Measurements from ENCODE around the gene NRXN2.

NRXN2 gene

DNA sequence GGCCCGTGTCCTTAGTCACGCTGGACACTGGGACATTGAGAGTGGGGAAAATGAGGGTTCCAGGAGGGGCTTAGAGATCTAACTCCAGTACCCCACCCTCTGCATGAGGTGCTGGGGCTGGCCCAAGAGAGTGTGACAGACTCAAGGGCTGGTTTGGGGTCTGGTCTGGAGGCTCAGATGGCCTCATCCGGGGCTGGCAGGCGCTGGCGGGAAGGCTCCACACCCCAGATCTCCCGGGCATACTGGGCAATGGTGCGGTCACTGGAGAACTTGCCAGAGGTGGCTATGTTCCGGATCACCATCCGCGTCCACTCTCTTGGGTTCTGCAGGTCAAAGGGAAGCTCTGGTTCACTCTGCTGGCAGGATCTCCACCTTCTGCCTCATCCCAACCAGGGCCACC, 23.5 kb upstream of the NRXN2 start:
- Histone ChIP-seq H2BK5ac (ENCODE audit: low read length) (no peak overlapping the region), H3K4me2 (ENCODE audit: low read length) (no peak overlapping the region), H3K27ac (ENCODE audit: low read depth, low read length) (no peak overlapping the region), H3K79me2 (ENCODE audit: control insufficient read depth, insufficient read depth, low read length) (no peaks in the 10 kb centered on the region), H4K8ac (ENCODE audit: low read depth, low read length) (no peak overlapping the region), H2BK120ac (ENCODE audit: low read depth, low read length) (no peak overlapping the region), H3K4me1 (ENCODE audit: control insufficient read depth, low read depth, low read length) (no peaks in the 10 kb centered on the region), H2BK15ac (replicated peaks; ENCODE audit: low read depth) (no peak overlapping the region), H3K56ac (ENCODE audit: low read length) (no peak overlapping the region), H3K4ac (ENCODE audit: low read depth, low read length) (no peak overlapping the region), H3K79me1 (ENCODE audit: low read length) (no peaks in the 10 kb centered on the region), H3K9ac (ENCODE audit: low read length) (no peak overlapping the region), H3K18ac (ENCODE audit: low read length) (no peak overlapping the region), H3K4me3 (ENCODE audit: low read length) (no peak overlapping the region), H3K36me3 (ENCODE audit: control insufficient read depth, insufficient read depth, low read length) (no peaks in the 10 kb centered on the region), H3K27me3 (ENCODE audit: insufficient read depth, low read length, poor library complexity) (peaks cover 21% of the 10 kb centered on the region), H3K23ac (ENCODE audit: low read length) (no peak overlapping the region), H4K5ac (ENCODE audit: low read length) (no peak overlapping the region), H2AK5ac (ENCODE audit: low read length) (no peak overlapping the region)
- no peak for DNase-seq
- no CpG with 5 or more reads among the region's 10 CpGs for WGBS (ENCODE audit: extremely low coverage, insufficient coverage, low lambda C conversion rate)

DNA sequence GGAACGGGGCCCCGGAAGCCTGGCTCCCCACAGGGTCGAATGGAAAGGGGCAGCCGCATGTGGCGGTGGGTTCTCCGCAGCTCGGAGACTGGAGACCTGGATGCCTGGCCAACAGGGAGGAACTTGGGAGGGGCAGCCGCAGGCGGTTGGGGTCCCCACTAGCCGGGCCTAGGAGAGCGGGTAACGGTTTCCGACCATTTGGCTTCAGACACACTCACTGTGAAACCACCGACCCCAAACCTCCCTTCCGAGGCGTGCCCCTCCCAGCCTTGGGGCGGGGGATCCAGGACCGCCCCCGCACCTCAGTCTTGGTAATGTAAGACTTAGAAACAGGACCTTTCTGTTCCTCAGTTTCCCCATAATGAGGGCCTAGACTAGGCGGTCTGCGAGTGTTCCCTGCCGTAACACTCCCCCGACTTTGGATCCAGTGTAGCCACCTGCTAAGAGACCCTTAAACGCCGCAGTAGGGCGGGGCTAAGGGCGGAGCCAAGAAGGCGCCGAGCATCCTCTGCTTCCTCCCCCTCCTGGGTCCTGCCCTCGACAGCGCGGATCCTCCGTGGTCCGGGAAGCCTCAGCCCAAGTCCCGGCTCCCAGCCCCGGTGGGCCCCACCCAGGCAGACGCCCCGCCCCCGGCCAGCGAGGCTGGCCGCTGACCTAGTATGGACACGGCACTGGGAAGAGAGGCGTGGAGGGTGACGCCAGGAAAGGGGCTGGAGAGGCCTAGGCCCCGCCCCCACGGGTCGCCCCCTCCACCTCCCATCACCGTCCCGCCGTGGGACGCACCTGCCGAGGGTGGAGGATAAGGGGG, 22.7 kb upstream of the NRXN2 start:
- H3K4ac ChIP-seq (ENCODE audit: low read depth, low read length), result no peak overlapping the region
- no peak overlapping the region for H2BK5ac ChIP-seq (ENCODE audit: low read length)
- peaks cover 21% of the 10 kb centered on the region for H3K27me3 ChIP-seq (ENCODE audit: insufficient read depth, low read length, poor library complexity)
- H3K79me1 ChIP-seq (ENCODE audit: low read length), result no peaks in the 10 kb centered on the region
- no peak overlapping the region for H3K56ac ChIP-seq (ENCODE audit: low read length)
- no peaks in the 10 kb centered on the region for H3K79me2 ChIP-seq (ENCODE audit: control insufficient read depth, insufficient read depth, low read length)
- no peak overlapping the region for H2BK120ac ChIP-seq (ENCODE audit: low read depth, low read length)
- H4K5ac ChIP-seq (ENCODE audit: low read length), result no peak overlapping the region
- peak overlapping the region; percentile 53 for H3K18ac ChIP-seq (ENCODE audit: low read length)
- no peak overlapping the region for H2AK5ac ChIP-seq (ENCODE audit: low read length)
- H3K4me1 ChIP-seq (ENCODE audit: control insufficient read depth, low read depth, low read length), result no peaks in the 10 kb centered on the region
- H2BK15ac ChIP-seq (replicated peaks; ENCODE audit: low read depth), result no peak overlapping the region
- peak overlapping the region; percentile 22 for H3K4me3 ChIP-seq (ENCODE audit: low read length)
- no peak overlapping the region for H4K8ac ChIP-seq (ENCODE audit: low read depth, low read length)
- no CpG with 5 or more reads among the region's 52 CpGs for WGBS (ENCODE audit: extremely low coverage, insufficient coverage, low lambda C conversion rate)
- no peaks in the 10 kb centered on the region for H3K36me3 ChIP-seq (ENCODE audit: control insufficient read depth, insufficient read depth, low read length)
- H3K4me2 ChIP-seq (ENCODE audit: low read length), result peak overlapping the region; percentile 88
- no peak overlapping the region for H3K27ac ChIP-seq (ENCODE audit: low read depth, low read length)
- peak; percentile 65 for DNase-seq
- H3K23ac ChIP-seq (ENCODE audit: low read length), result no peak overlapping the region
- no peak overlapping the region for H3K9ac ChIP-seq (ENCODE audit: low read length)

DNA sequence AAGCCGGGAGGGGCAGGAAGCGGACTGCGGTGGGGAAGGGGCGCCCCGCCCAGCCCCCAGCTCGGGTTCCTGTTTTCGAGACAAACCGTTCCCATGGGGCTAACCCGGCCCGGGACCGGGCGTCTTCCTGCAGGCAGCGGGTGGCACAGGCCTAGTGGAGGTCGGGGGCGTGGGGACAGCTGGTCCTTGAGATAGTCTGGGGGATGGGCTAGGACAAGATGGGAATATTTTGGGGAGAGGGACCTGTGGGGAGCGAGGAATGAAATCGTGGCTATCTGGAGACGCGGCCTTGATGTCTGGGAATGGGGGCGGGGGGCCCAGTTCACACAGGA, 22.2 kb upstream of the NRXN2 start:
- H3K27ac ChIP-seq (ENCODE audit: low read depth, low read length), result no peak overlapping the region
- H3K4ac ChIP-seq (ENCODE audit: low read depth, low read length), result no peak overlapping the region
- H3K36me3 ChIP-seq (ENCODE audit: control insufficient read depth, insufficient read depth, low read length), result no peaks in the 10 kb centered on the region
- peaks cover 21% of the 10 kb centered on the region for H3K27me3 ChIP-seq (ENCODE audit: insufficient read depth, low read length, poor library complexity)
- H3K23ac ChIP-seq (ENCODE audit: low read length), result no peak overlapping the region
- peak overlapping the region; percentile 53 for H3K18ac ChIP-seq (ENCODE audit: low read length)
- no peak overlapping the region for H2BK5ac ChIP-seq (ENCODE audit: low read length)
- H3K4me3 ChIP-seq (ENCODE audit: low read length), result peak overlapping the region; percentile 3
- no peak overlapping the region for H4K8ac ChIP-seq (ENCODE audit: low read depth, low read length)
- peak overlapping the region; percentile 62 for H3K56ac ChIP-seq (ENCODE audit: low read length)
- DNase-seq, result no peak
- H3K4me1 ChIP-seq (ENCODE audit: control insufficient read depth, low read depth, low read length), result no peaks in the 10 kb centered on the region
- no peak overlapping the region for H4K5ac ChIP-seq (ENCODE audit: low read length)
- no peak overlapping the region for H2AK5ac ChIP-seq (ENCODE audit: low read length)
- no peak overlapping the region for H2BK120ac ChIP-seq (ENCODE audit: low read depth, low read length)
- no CpG with 5 or more reads among the region's 20 CpGs for WGBS (ENCODE audit: extremely low coverage, insufficient coverage, low lambda C conversion rate)
- H3K79me2 ChIP-seq (ENCODE audit: control insufficient read depth, insufficient read depth, low read length), result no peaks in the 10 kb centered on the region
- H3K4me2 ChIP-seq (ENCODE audit: low read length), result peak overlapping the region; percentile 88
- no peaks in the 10 kb centered on the region for H3K79me1 ChIP-seq (ENCODE audit: low read length)
- no peak overlapping the region for H2BK15ac ChIP-seq (replicated peaks; ENCODE audit: low read depth)
- H3K9ac ChIP-seq (ENCODE audit: low read length), result peak overlapping the region; percentile 35

DNA sequence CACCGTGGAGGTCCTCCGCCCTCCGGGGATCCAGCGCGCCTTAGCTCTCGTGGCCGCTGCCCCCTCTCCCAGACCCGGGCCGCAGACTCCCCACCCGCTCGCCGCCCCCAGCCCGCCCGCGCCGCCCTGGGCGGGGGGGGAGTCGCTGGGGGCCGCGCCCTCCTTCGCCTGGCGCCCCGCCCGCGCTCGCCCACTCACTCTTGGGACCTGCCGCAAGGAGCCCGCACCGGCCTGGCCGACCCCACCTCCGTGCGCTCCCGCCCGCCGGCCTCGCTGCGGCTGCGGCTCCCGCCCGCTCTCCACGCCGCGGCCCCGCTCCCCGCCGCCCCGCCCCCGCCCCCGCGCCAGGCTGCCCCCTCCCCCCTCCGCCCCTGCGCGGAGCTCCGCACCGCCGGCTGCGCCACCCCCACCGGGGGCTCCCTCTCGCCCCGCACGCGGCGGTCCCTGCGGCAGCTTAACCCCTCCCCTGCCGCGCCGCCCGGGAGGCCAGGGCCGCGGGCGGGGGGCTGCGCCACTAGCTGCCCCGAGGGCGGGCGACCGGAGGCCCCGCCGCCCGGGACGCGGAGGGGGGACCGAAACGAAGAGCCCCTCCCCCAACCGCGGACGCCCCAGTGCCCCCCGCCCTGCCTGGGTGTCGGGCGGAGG, 21.7 kb upstream of the NRXN2 start:
- Histone ChIP-seq H3K4me3 (ENCODE audit: low read length) (no peak overlapping the region), H2BK5ac (ENCODE audit: low read length) (no peak overlapping the region), H3K4me1 (ENCODE audit: control insufficient read depth, low read depth, low read length) (no peaks in the 10 kb centered on the region), H3K27me3 (ENCODE audit: insufficient read depth, low read length, poor library complexity) (peaks cover 21% of the 10 kb centered on the region), H2BK15ac (replicated peaks; ENCODE audit: low read depth) (no peak overlapping the region), H3K79me1 (ENCODE audit: low read length) (no peaks in the 10 kb centered on the region), H3K18ac (ENCODE audit: low read length) (peak overlapping the region; percentile 53), H3K56ac (ENCODE audit: low read length) (peak overlapping the region; percentile 62), H3K4me2 (ENCODE audit: low read length) (peak overlapping the region; percentile 36), H4K8ac (ENCODE audit: low read depth, low read length) (no peak overlapping the region), H3K23ac (ENCODE audit: low read length) (no peak overlapping the region), H3K27ac (ENCODE audit: low read depth, low read length) (no peak overlapping the region), H3K36me3 (ENCODE audit: control insufficient read depth, insufficient read depth, low read length) (no peaks in the 10 kb centered on the region), H2AK5ac (ENCODE audit: low read length) (no peak overlapping the region), H3K79me2 (ENCODE audit: control insufficient read depth, insufficient read depth, low read length) (no peaks in the 10 kb centered on the region), H3K9ac (ENCODE audit: low read length) (no peak overlapping the region), H4K5ac (ENCODE audit: low read length) (no peak overlapping the region), H2BK120ac (ENCODE audit: low read depth, low read length) (no peak overlapping the region), H3K4ac (ENCODE audit: low read depth, low read length) (no peak overlapping the region)
- no CpG with 5 or more reads among the region's 89 CpGs for WGBS (ENCODE audit: extremely low coverage, insufficient coverage, low lambda C conversion rate)
- no peak for DNase-seq

DNA sequence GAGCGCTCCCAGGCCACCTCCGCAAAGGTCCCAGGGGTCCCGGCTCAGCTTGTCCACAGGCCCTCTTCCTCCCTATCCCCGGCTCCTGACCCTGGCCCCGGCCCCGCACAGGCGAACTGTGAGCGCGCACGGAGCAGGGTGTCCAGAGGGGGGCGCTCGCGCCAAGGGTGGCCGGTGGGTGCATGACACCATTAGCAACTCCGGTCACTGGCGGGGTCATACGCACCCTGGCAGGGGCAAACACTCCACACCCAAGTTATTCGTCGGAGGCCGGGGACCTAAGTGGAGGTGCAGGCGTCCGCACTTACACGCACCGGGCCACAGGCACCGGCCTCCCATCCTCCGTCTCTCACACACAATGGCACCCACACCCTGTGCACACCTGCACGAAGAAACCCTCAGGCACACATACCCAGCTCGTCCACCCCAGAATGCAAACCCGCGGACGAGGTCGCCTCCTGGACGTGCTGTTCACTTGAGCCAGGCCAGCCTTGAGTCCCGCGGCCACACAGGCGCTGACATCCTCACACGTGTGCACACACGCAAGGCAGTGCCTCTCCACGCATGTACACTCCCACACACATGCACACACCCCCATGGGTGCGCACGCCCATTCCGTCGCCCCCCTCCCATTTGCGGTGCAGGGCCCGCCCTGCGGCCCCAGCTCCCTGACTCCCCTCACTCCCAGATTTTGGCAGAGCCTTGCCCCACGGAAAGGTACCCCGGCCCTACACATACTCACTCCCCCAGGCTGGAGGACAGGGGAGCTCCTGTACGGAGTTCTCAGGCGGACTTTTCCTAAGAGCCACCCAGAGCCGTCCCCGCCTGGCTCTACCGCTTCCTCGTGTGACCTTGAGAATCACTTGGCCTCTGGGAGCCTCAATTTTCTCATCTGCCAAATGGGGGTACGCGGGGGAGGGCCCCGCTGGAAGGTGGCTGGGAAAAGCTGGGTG, 20.9 kb upstream of the NRXN2 start, which contains the start of gene RASGRP2:
TSS of gene RASGRP2 (minus strand) at position 552 of the 953 bp plus-strand sequence. CDS start 1,276 bp downstream, outside the sequence.
- Histone ChIP-seq H3K56ac (ENCODE audit: low read length) (peak within 1 kb of the TSS; percentile 62), H3K4me3 (ENCODE audit: low read length) (no peak within 1 kb of the TSS), H2BK5ac (ENCODE audit: low read length) (no peak within 1 kb of the TSS), H3K9ac (ENCODE audit: low read length) (no peak within 1 kb of the TSS), H4K8ac (ENCODE audit: low read depth, low read length) (no peak within 1 kb of the TSS), H3K27ac (ENCODE audit: low read depth, low read length) (no peak within 1 kb of the TSS), H2BK120ac (ENCODE audit: low read depth, low read length) (no peak within 1 kb of the TSS), H2BK15ac (replicated peaks; ENCODE audit: low read depth) (no peak within 1 kb of the TSS), H3K4ac (ENCODE audit: low read depth, low read length) (no peak within 1 kb of the TSS), H3K18ac (ENCODE audit: low read length) (peak within 1 kb of the TSS; percentile 53), H2AK5ac (ENCODE audit: low read length) (no peak within 1 kb of the TSS), H4K5ac (ENCODE audit: low read length) (no peak within 1 kb of the TSS), H3K4me2 (ENCODE audit: low read length) (peak within 1 kb of the TSS; percentile 36), H3K4me1 (ENCODE audit: control insufficient read depth, low read depth, low read length) (no peaks in the 10 kb centered on the region), H3K36me3 (ENCODE audit: control insufficient read depth, insufficient read depth, low read length) (no peaks in the 10 kb centered on the region), H3K23ac (ENCODE audit: low read length) (no peak within 1 kb of the TSS), H3K79me2 (ENCODE audit: control insufficient read depth, insufficient read depth, low read length) (no peaks in the 10 kb centered on the region), H3K27me3 (ENCODE audit: insufficient read depth, low read length, poor library complexity) (peaks cover 21% of the 10 kb centered on the region), H3K79me1 (ENCODE audit: low read length) (no peaks in the 10 kb centered on the region)
- no CpG with 5 or more reads among the region's 57 CpGs for WGBS (ENCODE audit: extremely low coverage, insufficient coverage, low lambda C conversion rate)
- peak; percentile 42 for DNase-seq

Data from mesendoderm (in vitro differentiated cells).